Liver (tissue), 2 donors: Measurements from ENCODE around the gene SGO1.

Experiments
- JUND ChIP-seq, 2 donors: IDR thresholded peaks; 2 replicates each; pipeline ENCODE4 v1.6.1; 2016; ENCODE audit warnings: antibody characterized with exemption in 2 of 2
- YY1 ChIP-seq: IDR thresholded peaks from 2 replicates; pipeline ENCODE4 v1.6.1; 2016; ENCODE audit warnings: antibody characterized with exemption, mild to moderate bottlenecking
- donor health status: healthy.

GRCh38 chr3:20145874-20146273 lies 40.1 kb downstream of the SGO1 start:
- no peak for TF ChIP-seq YY1
- TF ChIP-seq JUND (IDR thresholded peaks at IDR 0.05), result no peak
